PFSK-1 (cell line): Measurements from ENCODE around the gene ACVR1.

Experiments
- FOXP2 ChIP-seq: optimal IDR thresholded peaks from 2 replicates; pipeline ENCODE3; 2011; ENCODE audit warnings: borderline replicate concordance, control low read depth, inconsistent platforms; ENCODE audit not compliant: insufficient read depth; ENCODE audit errors: extremely low read length, extremely low read depth
- POLR2AphosphoS5 ChIP-seq: IDR thresholded peaks from 2 replicates; pipeline ENCODE4 v1.6.1; 2012; ENCODE audit warnings: low read depth, mild to moderate bottlenecking, control low read depth, low read length, moderate library complexity
- SIN3A ChIP-seq: IDR thresholded peaks from 2 replicates; pipeline ENCODE4 v1.6.1; 2012; ENCODE audit warnings: mild to moderate bottlenecking, low read length, moderate library complexity, borderline replicate concordance; ENCODE audit not compliant: insufficient read depth
- TAF1 ChIP-seq: IDR thresholded peaks from 2 replicates; pipeline ENCODE4 v1.6.1; 2012; ENCODE audit warnings: low read length, control low read depth, borderline replicate concordance; ENCODE audit not compliant: insufficient read depth
- TF ChIP-seq, protein P1 (sequence below), 2 experiments: IDR thresholded peaks; 2 replicates each; pipeline versions ENCODE4 v1.6.1 to v1.8.0; 2011 to 2012; ENCODE audit warnings: low read depth in 2 of 2, low read length in 2 of 2, control low read depth in 1 of 2, inconsistent platforms in 1 of 2, mild to moderate bottlenecking in 1 of 2, moderate library complexity in 1 of 2; ENCODE audit not compliant: insufficient read depth in 1 of 2

The ACVR1 gene

GRCh38 chr2:157831573-157832315, 44.4 kb downstream of the ACVR1 start:
- TF ChIP-seq TAF1 (no peak), FOXP2 (no peak), POLR2AphosphoS5 (no peak), SIN3A (no peak)
- TF ChIP-seq, protein P1, sequence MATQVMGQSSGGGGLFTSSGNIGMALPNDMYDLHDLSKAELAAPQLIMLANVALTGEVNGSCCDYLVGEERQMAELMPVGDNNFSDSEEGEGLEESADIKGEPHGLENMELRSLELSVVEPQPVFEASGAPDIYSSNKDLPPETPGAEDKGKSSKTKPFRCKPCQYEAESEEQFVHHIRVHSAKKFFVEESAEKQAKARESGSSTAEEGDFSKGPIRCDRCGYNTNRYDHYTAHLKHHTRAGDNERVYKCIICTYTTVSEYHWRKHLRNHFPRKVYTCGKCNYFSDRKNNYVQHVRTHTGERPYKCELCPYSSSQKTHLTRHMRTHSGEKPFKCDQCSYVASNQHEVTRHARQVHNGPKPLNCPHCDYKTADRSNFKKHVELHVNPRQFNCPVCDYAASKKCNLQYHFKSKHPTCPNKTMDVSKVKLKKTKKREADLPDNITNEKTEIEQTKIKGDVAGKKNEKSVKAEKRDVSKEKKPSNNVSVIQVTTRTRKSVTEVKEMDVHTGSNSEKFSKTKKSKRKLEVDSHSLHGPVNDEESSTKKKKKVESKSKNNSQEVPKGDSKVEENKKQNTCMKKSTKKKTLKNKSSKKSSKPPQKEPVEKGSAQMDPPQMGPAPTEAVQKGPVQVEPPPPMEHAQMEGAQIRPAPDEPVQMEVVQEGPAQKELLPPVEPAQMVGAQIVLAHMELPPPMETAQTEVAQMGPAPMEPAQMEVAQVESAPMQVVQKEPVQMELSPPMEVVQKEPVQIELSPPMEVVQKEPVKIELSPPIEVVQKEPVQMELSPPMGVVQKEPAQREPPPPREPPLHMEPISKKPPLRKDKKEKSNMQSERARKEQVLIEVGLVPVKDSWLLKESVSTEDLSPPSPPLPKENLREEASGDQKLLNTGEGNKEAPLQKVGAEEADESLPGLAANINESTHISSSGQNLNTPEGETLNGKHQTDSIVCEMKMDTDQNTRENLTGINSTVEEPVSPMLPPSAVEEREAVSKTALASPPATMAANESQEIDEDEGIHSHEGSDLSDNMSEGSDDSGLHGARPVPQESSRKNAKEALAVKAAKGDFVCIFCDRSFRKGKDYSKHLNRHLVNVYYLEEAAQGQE (IDR thresholded peaks at IDR 0.05; ENCODE audit: insufficient read depth in 1 of 2, low read depth in 2 of 2, low read length in 2 of 2): no peak

- no peak for TF ChIP-seq SIN3A
Observed at GRCh38 chr2:157830696-157831570, 45.2 kb downstream of the ACVR1 start.

- TF ChIP-seq, protein P1 (IDR thresholded peaks at IDR 0.05; ENCODE audit: insufficient read depth in 1 of 2, low read depth in 2 of 2, low read length in 2 of 2): no peak
- TF ChIP-seq TAF1 (no peak), FOXP2 (no peak), POLR2AphosphoS5 (no peak), SIN3A (no peak)
Observed at GRCh38 chr2:157830266-157830665, 45.9 kb downstream of the ACVR1 start.

DNA sequence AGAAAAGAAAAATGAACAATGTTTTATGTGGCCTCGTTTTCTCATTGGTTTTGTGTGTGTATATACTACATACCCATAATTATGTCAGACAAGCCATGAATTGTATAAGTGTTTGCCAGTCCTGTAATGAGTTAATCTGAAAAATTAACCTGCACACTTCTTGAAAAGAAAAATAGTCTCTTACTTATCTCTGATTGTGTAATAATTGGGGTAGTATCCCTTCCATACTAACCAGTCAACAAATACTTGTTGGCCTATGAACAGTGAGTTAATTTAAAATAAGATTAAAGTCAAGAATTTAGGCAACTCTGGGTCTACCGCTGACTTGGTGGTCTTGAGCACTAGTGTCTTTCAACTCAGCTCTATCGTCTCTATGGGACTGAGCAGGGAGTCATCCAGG, 48.8 kb downstream of the ACVR1 start:
- TF ChIP-seq FOXP2: no peak
- TF ChIP-seq TAF1: no peak
- TF ChIP-seq, protein P1 (IDR thresholded peaks at IDR 0.05; ENCODE audit: insufficient read depth in 1 of 2, low read depth in 2 of 2, low read length in 2 of 2): no peak
- TF ChIP-seq POLR2AphosphoS5: no peak
- TF ChIP-seq SIN3A: no peak

DNA sequence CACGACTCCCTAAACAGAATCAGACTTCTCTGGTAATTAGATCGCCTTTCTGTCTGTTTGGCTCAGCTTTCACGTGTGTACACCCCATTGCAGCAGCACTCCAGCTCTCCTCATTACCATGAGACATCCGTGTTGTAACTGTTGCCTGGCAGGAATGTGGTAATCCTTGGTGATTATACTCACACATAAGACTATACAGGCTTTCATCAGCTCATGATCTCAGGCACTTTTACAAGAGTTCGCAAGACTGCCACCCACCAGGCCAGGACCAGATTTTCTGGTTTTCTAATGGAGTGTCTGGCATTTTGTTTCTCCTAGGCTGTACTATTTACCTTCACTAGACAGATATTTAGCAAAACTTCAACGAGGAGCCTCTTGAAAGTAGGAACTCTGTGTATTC, 50.2 kb downstream of the ACVR1 start:
- TF ChIP-seq SIN3A (no peak), TAF1 (no peak), POLR2AphosphoS5 (no peak), FOXP2 (no peak)
- TF ChIP-seq, protein P1 (IDR thresholded peaks at IDR 0.05; ENCODE audit: insufficient read depth in 1 of 2, low read depth in 2 of 2, low read length in 2 of 2): no peak
